HG03280 (cell line): ENCODE data around the gene VASP.

Experiments used
- ATAC-seq: cut with Tn5 transposase; IDR thresholded peaks from one replicate; pipeline ENCODE4 v1.9.1; 2021; ENCODE audit warnings: mild to moderate bottlenecking, moderate library complexity; ENCODE audit not compliant: unreplicated experiment

VASP gene

DNA sequence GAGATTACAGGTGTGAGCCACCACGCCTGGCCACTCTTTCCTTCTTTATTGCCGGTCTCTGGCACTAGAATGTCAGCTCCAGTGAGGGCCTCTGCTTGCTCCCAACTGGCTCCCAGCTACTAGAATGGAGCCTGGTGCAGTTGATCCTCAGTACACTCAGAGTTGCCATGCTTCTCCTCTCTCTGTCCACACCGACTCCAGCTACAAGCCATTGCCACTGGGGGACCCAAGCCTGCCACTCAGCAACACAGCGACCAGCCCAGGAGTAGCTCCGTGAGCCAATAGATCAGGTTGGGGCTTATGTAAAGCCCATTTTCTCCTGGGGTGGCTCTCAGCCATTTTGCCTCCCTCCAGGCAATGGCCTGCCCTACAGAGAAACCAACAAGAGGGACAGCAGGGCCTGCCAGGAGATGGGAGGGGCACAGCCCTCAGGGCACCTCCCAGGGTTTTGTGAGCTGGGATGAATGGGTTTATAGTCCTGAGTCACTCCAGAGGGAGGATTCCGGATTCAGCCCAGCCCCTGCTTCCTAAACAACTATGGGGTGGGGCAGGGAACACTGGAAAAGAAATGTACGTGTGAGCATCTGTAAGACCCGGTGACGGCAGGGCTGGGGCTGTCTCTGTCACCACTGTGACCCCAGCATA lies 40.8 kb downstream of the VASP start:
- no peak for ATAC-seq

- no peak for ATAC-seq
Observed at GRCh38 chr19:45553464-45553863, 46.2 kb downstream of the VASP start.

DNA sequence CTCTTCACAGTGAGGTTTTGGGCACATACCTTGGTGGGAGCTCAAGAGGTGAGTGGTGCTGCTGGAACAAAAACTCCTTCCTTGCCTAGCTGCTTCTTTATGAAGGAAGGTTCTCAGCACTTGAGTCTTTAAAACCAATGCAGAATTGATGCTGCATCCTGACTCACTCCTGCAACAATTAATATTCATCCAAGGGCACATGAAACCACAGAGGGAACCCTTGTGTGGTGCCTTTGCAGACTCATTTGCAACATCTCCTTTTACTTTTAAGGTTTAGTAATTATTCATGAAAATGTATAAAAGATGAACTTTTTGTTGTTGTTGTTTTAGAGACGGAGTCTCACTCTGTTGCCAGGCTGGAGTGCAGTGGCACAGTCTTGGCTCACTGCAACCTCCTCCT lies 47.2 kb downstream of the VASP start:
- ATAC-seq, result no peak

DNA sequence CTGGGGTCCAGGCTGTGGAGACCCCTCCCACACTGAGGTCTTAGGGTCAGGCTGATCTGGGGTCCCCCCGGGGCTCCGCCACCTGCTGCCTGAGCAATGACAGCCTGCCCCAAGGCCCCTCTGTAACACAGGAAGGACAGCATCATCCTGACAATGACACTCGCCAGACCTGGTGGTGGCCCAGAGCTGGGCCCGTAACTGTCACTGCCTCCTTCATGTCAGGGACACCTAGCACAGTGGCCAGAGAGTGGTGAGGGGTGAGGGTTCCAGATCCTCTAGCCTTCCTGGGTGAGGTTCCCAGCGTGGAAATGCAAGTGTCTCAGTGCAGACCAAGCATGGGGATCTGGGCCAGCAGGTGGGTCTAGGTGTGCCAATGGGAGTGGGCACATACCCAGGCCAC lies 49.6 kb downstream of the VASP start:
- no peak for ATAC-seq

- peak; percentile 64 for ATAC-seq
Observed at GRCh38 chr19:45558399-45558878, 51.2 kb downstream of the VASP start.

GRCh38 chr19:45560038-45560437 lies 52.8 kb downstream of the VASP start:
- no peak for ATAC-seq

DNA sequence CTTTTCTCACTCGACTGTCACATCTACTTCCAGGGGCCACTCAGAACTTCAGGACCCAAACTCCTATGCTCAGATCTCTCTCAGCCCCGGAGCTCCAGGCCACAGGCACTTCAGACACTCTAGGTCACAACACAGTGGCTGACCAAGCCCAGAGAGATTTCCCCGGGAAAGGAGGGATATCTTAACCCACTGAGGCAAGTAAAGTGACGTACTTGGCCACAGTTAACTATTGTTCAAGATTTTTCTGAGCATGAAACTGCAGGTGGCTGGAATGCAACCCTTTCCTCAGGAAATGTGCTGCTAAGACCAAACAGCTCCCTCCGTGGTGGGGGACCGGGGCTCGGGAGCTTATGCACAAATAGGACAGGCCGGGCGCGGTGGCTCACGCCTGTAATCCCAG lies 53.4 kb downstream of the VASP start:
- ATAC-seq, result no peak

DNA sequence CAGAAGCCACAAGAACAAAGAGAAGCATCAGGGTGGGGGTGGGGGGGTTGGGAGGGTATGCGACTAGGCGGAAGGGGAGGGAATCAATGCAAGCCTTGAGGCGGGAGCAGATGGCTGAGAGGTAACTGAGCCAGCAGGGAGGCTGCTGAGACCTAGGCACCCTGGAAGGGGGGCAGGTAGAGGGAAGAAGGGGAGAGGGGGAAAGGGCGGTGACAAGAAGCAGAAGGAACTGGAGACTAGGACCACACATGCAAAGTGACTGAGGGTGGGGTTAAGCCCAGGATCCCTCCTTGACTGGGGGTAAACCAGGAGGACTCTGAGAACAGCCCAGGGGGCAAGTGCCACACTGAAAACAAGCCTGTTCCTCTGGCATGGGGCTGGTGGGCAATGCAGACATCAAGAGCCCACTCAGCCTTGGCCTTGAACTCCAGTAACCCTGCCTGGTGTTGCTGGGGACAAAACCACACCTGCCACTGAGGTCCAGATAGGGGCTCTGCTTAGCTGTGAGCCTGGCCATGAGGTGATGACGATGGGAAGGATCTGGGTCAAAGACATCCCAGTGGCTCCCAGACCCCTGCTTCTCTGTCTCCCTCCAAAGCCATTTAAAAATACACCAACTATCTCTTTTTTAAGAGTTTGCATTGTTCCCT lies 57.0 kb downstream of the VASP start:
- ATAC-seq, result no peak

GRCh38 chr19:45567609-45568008 lies 60.3 kb downstream of the VASP start:
- no peak for ATAC-seq

DNA sequence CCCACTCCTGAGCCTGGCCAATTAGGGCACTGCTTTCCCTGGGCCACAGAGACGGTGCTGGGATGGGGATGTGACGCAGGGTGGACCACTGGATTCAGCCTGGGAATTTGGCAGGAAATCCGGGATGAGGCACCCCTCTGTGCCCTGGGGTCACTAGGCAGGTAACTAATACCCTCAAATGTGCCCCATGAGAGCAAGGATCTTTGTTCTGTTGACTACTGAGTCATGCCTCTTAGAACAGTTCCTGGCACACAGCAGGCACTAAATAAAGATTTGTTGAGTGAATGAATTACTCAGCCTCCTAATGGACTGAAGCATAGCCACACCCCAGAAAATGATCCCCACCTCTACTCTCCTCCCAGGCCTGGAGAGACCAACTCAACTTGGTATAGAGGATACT lies 61.5 kb downstream of the VASP start:
- no peak for ATAC-seq

DNA sequence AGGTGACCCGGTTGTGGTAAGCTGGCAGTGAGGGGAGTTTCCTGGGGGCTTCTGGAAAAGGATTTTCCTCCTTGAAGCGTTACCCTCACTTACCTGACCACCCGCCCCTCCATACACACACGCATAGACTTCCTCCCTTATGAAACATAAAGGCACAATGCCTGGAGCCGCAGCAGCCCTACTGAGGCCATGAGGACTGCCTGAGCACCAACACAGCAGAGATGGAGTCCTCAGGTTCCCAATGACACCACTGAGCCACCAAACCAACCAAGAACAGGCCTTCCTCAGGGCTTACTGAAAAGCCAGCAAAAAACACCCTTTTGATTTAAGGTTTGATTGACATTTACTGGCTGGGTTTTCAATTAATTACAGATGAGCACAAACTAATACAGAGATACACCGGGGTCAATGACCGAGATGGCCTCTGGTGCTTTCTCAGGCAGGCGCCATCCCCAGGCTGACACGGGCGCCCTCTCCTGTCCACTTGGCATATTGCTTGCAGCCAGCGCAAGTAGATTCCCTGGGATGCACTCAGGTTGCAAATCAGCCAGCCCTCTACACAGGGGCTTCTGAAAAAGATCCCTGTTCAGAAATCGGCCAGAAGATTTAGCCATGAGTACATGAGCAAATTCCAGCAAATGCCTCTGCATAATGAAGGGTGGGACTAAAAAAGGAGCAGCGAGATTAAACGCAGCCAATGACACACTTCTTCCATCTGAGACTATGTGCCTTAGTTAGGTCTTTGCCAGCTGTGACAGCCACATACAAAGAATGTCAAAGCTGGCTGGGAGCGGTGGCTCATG lies 62.5 kb downstream of the VASP start:
- ATAC-seq, result no peak

DNA sequence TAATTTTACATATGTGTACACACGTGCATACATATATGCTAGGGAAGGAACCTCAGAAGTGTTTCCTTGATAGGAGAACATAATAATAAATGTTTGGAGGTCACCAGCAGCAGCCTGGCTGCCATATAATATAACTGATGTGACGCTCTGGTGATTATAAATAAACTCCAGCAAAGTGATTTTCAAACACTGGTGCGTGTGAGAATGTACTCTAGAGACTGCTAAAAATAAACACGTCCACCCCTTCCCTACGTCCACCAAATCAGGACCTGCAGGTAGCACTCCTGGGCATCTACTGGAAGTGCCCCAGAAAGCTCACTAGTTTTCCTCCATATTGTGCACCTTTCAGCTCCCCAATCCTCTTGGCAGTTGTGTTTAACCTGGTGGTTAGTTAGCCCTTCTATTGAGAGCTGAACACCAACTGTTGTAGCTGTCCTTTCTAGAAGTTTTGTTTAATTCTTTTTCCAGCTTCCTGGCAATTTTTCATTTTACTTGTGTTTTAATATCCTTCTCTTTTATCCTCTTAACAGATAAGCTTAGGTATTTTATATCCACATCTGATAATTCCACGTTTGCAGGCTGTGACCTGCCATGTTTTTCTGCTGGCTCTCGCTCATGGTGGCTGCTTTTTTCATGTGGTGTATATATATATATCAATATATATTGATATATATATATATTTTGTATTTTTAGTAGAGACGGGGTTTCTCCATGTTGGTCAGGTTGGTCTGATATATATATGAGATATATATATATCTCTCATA lies 64.4 kb downstream of the VASP start:
- no peak for ATAC-seq

DNA sequence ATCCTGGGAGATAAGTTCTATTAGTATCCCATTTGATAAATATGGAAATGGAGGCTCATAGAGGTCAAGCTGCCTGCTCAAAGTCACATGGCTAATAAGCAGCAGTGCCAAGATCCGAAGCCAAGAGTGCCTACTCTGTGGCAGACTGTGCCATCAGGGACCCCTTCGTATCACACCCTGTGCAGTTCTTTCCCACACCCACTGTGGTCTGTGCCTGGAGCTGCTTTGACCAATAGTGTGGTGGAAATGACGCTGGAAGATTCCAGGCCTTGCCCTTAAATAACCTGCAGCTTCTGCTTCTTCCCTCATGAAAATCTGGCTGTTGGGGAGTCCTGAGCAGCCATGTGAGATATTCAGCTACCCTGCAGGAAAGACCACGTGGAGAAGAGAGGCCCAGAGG lies 67.2 kb downstream of the VASP start:
- ATAC-seq, result no peak

- no peak for ATAC-seq
Observed at GRCh38 chr19:45575216-45575615, 67.9 kb downstream of the VASP start.
